H9 (cell line): ENCODE data around the gene TTC7B. TPM values are rescaled to one million over a fixed set of nuclear protein-coding genes. Genes with fewer than 3 reads are reported as not detected.
A peak's percentile ranks its signal among the peaks of the same experiment; 100 is the strongest.

Source experiments
- DNase-seq: peaks from one replicate; pipeline ENCODE4 v3.0.0-alpha.2; 2017
- H2AFZ ChIP-seq: one replicate; pipeline ENCODE4 v1.6.1; 2013; ENCODE audit warnings: mild to moderate bottlenecking, low read length, control low read depth, moderate library complexity
- H2AK5ac ChIP-seq: 2 replicates; pipeline ENCODE4 v1.6.1; 2013; ENCODE audit warnings: low read length, control low read depth, mixed read lengths; ENCODE audit not compliant: insufficient read length
- H2BK120ac ChIP-seq: one replicate; pipeline ENCODE4 v1.6.1; 2013; ENCODE audit warnings: low read depth, mild to moderate bottlenecking, low read length, control low read depth, inconsistent platforms; ENCODE audit not compliant: poor library complexity, severe bottlenecking
- H2BK12ac ChIP-seq: 2 replicates; pipeline ENCODE4 v1.6.1; 2013; ENCODE audit warnings: low read length, control low read depth, mixed read lengths, low read depth; ENCODE audit not compliant: insufficient read length
- H2BK15ac ChIP-seq: 2 replicates; pipeline ENCODE4 v1.6.1; 2013; ENCODE audit warnings: low read depth, low read length, control low read depth
- H2BK20ac ChIP-seq: one replicate; pipeline ENCODE4 v1.6.1; 2013; ENCODE audit warnings: low read depth, mild to moderate bottlenecking, low read length, control low read depth, inconsistent platforms; ENCODE audit not compliant: poor library complexity, severe bottlenecking
- H2BK5ac ChIP-seq: 2 replicates; pipeline ENCODE4 v1.6.1; 2013; ENCODE audit warnings: low read length, control low read depth, mixed read lengths; ENCODE audit not compliant: insufficient read length
- H3K14ac ChIP-seq: 2 replicates; pipeline ENCODE4 v1.6.1; 2013; ENCODE audit warnings: low read length, control low read depth; ENCODE audit not compliant: insufficient read depth
- H3K18ac ChIP-seq: 2 replicates; pipeline ENCODE4 v1.6.1; 2013; ENCODE audit warnings: low read depth, mild to moderate bottlenecking, mixed read lengths, low read length, control low read depth; ENCODE audit not compliant: insufficient read length
- H3K23ac ChIP-seq: 2 replicates; pipeline ENCODE4 v1.6.1; 2013; ENCODE audit warnings: low read length, control low read depth, mixed read lengths, low read depth; ENCODE audit not compliant: insufficient read length
- H3K23me2 ChIP-seq: 2 replicates; pipeline ENCODE4 v1.6.1; 2013; ENCODE audit warnings: low read depth, mild to moderate bottlenecking, mixed read lengths, low read length, control low read depth; ENCODE audit not compliant: insufficient read length, poor library complexity, severe bottlenecking
- H3K27ac ChIP-seq: 2 replicates; pipeline ENCODE4 v1.5.1; 2013; ENCODE audit warnings: low read length, control low read depth, mixed read lengths, low read depth; ENCODE audit not compliant: insufficient read length
- H3K27me3 ChIP-seq: 2 replicates; pipeline ENCODE4 v1.6.1; 2013; ENCODE audit warnings: low read length, control low read depth, inconsistent platforms; ENCODE audit not compliant: insufficient read depth
- H3K4ac ChIP-seq: 2 replicates; pipeline ENCODE4 v1.6.1; 2013; ENCODE audit warnings: low read depth, mild to moderate bottlenecking, control low read depth, inconsistent platforms, low read length, moderate library complexity
- H3K4me1 ChIP-seq: 2 replicates; pipeline ENCODE4 v1.6.1; 2013; ENCODE audit warnings: low read length, control low read depth, inconsistent platforms; ENCODE audit not compliant: insufficient read depth
- H3K4me2 ChIP-seq: 2 replicates; pipeline ENCODE4 v1.6.1; 2013; ENCODE audit warnings: low read length, control low read depth, mixed read lengths; ENCODE audit not compliant: insufficient read length, insufficient read depth
- H3K56ac ChIP-seq: 2 replicates; pipeline ENCODE4 v1.6.1; 2013; ENCODE audit warnings: low read depth, mild to moderate bottlenecking, mixed read lengths, low read length, control low read depth; ENCODE audit not compliant: insufficient read length
- H3K79me1 ChIP-seq: 2 replicates; pipeline ENCODE4 v1.6.1; 2013; ENCODE audit warnings: low read depth, mild to moderate bottlenecking, moderate library complexity, low read length, control low read depth, inconsistent platforms; ENCODE audit not compliant: insufficient read depth, poor library complexity, severe bottlenecking
- H3K79me2 ChIP-seq: 2 replicates; pipeline ENCODE4 v1.6.1; 2013; ENCODE audit warnings: low read length, control low read depth, inconsistent platforms; ENCODE audit not compliant: insufficient read depth
- H3K9ac ChIP-seq: 2 replicates; pipeline ENCODE4 v1.6.1; 2013; ENCODE audit warnings: low read length, control low read depth, mixed read lengths; ENCODE audit not compliant: insufficient read length; ENCODE audit errors: extremely low read depth
- H3K9me3 ChIP-seq: one replicate; pipeline ENCODE4 v1.6.1; 2013; ENCODE audit warnings: low read depth, low read length, inconsistent platforms; ENCODE audit not compliant: control insufficient read depth
- H3T11ph ChIP-seq: one replicate; pipeline ENCODE4 v1.6.1; 2013; ENCODE audit warnings: mild to moderate bottlenecking, low read length, control low read depth, inconsistent platforms
- H4K20me1 ChIP-seq: one replicate; pipeline ENCODE4 v1.6.1; 2013; ENCODE audit not compliant: control insufficient read depth, insufficient read length, insufficient read depth
- H4K5ac ChIP-seq: 2 replicates; pipeline ENCODE4 v1.6.1; 2013; ENCODE audit warnings: low read depth, mild to moderate bottlenecking, mixed read lengths, low read length, control low read depth; ENCODE audit not compliant: insufficient read length
- H4K8ac ChIP-seq: replicated peaks from 2 replicates; pipeline ENCODE4 v1.6.1; 2013; ENCODE audit warnings: low read length, control low read depth, mixed read lengths, low read depth; ENCODE audit not compliant: insufficient read length
- H4K91ac ChIP-seq: 2 replicates; pipeline ENCODE4 v1.6.1; 2013; ENCODE audit warnings: low read depth, mild to moderate bottlenecking, moderate library complexity, mixed read lengths, low read length, control low read depth; ENCODE audit not compliant: insufficient read length
- H3K27ac Mint-ChIP-seq, 3 experiments: 2 replicates in 2 of 3; 3 replicates in 1 of 3; pipeline ENCODE4 v1.8.0; 2020 to 2021; ENCODE audit warnings: mixed read lengths in 3 of 3, mild to moderate bottlenecking in 1 of 3, moderate library complexity in 1 of 3
- H3K27me3 Mint-ChIP-seq: 2 replicates; pipeline ENCODE4 v1.8.0; 2021; ENCODE audit warnings: low read depth, mild to moderate bottlenecking, moderate library complexity, mixed read lengths
- H3K36me3 Mint-ChIP-seq, 3 experiments: 2 replicates in 2 of 3; 3 replicates in 1 of 3; pipeline ENCODE4 v1.8.0; 2020 to 2021; ENCODE audit warnings: low read depth in 3 of 3, mixed read lengths in 3 of 3; ENCODE audit not compliant: insufficient read depth in 1 of 3
- H3K4me1 Mint-ChIP-seq, 2 experiments: 2 replicates each; pipeline ENCODE4 v1.8.0; 2020; ENCODE audit warnings: mixed read lengths in 2 of 2
- H3K4me3 Mint-ChIP-seq, 2 experiments: 2 replicates in 1 of 2; 3 replicates in 1 of 2; pipeline ENCODE4 v1.8.0; 2020 to 2021; ENCODE audit warnings: mild to moderate bottlenecking in 2 of 2, mixed read lengths in 2 of 2, moderate library complexity in 1 of 2
- H3K9me3 Mint-ChIP-seq, 2 experiments: 2 replicates in 1 of 2; 3 replicates in 1 of 2; pipeline ENCODE4 v1.8.0; 2020; ENCODE audit warnings: mild to moderate bottlenecking in 2 of 2, mixed read lengths in 2 of 2, moderate library complexity in 1 of 2
- WGBS: extraction: QIAGEN DNeasy Blood & Tissue Kit; methylation state at CpG from one replicate; pipeline ENCODE4 v1.1.7; 2013; ENCODE audit warnings: missing lambda C conversion rate, low lambda C conversion rate, mixed read lengths; ENCODE audit not compliant: insufficient read length; ENCODE audit errors: extremely low coverage; 5-methylcytosine and 5-hydroxymethylcytosine counted together
- total RNA-seq: library from RNA; stranded (reverse); gene quantifications from 2 replicates; pipeline ENCODE4 v1.2.1, GENCODE V29; 2021
- TF ChIP-seq, protein P1 (sequence below): fragments of 200-600 bp; sonication (generic); conservative IDR thresholded peaks from 3 replicates; pipeline ENCODE4 v1.8.0; 2021; ENCODE audit warnings: antibody characterized with exemption, mild to moderate bottlenecking

The TTC7B gene
- total RNA-seq, 1 experiment from 2014 or later, result 33.7 TPM

DNA sequence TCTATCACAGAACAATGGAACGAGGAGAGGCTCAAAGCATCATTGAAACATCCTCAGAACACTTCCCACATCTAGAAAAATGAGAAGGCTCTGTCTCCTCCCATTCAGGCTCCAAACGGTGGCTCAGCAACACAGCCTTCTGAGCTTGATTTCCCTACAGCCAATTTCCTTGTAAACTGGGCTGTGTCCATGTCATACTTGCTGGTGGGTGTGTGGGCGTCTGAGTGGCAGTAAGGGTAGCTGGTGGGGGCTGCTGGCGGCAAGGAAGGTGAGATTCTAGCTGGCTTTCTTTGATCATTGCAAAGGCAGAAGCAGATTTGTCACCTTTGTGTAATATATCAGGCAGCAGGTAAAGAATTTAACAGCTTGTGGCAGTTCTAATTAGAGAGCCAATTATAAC, 255.7 kb downstream of the TTC7B start:
- Mint-ChIP-seq H3K4me1 (peaks cover 14 to 17% of the 10 kb centered on the region in 2 experiments), H3K9me3 (no peaks in the 10 kb centered on the region), H3K36me3 (peaks cover 0 to 7% (median 2%) of the 10 kb centered on the region in 3 experiments; a peak in 5 of 7 replicates), H3K4me3 (no peak overlapping the region), H3K27me3 (no peaks in the 10 kb centered on the region; the same call in none of the 2 replicates), H3K27ac (peak overlapping the region in 1 of 3 experiments; percentile 32; a peak in 1 of 7 replicates)
- H3K4me1 ChIP-seq, result peaks cover 5% of the 10 kb centered on the region; the same call in 1 of the 2 replicates
- H3K79me2 ChIP-seq, result no peaks in the 10 kb centered on the region
- no peaks in the 10 kb centered on the region for H4K20me1 ChIP-seq
- TF ChIP-seq, protein P1, sequence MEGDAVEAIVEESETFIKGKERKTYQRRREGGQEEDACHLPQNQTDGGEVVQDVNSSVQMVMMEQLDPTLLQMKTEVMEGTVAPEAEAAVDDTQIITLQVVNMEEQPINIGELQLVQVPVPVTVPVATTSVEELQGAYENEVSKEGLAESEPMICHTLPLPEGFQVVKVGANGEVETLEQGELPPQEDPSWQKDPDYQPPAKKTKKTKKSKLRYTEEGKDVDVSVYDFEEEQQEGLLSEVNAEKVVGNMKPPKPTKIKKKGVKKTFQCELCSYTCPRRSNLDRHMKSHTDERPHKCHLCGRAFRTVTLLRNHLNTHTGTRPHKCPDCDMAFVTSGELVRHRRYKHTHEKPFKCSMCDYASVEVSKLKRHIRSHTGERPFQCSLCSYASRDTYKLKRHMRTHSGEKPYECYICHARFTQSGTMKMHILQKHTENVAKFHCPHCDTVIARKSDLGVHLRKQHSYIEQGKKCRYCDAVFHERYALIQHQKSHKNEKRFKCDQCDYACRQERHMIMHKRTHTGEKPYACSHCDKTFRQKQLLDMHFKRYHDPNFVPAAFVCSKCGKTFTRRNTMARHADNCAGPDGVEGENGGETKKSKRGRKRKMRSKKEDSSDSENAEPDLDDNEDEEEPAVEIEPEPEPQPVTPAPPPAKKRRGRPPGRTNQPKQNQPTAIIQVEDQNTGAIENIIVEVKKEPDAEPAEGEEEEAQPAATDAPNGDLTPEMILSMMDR, result no peak
- H3K27ac ChIP-seq, result no peak overlapping the region
- H2BK5ac ChIP-seq, result no peak overlapping the region
- H3K56ac ChIP-seq, result no peak overlapping the region
- no peaks in the 10 kb centered on the region for H3K79me1 ChIP-seq
- no peak overlapping the region for H3T11ph ChIP-seq
- WGBS, result no CpG with 5 or more reads among the region's 4 CpGs
- no peak overlapping the region for H3K9ac ChIP-seq
- H3K23ac ChIP-seq, result no peak overlapping the region
- no peak overlapping the region for H2BK15ac ChIP-seq
- no peak overlapping the region for H2AK5ac ChIP-seq
- H2AFZ ChIP-seq, result no peak overlapping the region
- no peak overlapping the region for H3K18ac ChIP-seq
- no peaks in the 10 kb centered on the region for H3K23me2 ChIP-seq
- no peaks in the 10 kb centered on the region for H3K27me3 ChIP-seq
- H3K4ac ChIP-seq, result no peak overlapping the region
- H4K91ac ChIP-seq, result no peak overlapping the region
- no peak overlapping the region for H3K4me2 ChIP-seq
- DNase-seq, result no peak
- H2BK20ac ChIP-seq, result no peak overlapping the region
- H2BK12ac ChIP-seq, result no peak overlapping the region
- no peak overlapping the region for H3K14ac ChIP-seq
- no peaks in the 10 kb centered on the region for H3K9me3 ChIP-seq
- no peak overlapping the region for H2BK120ac ChIP-seq
- H4K5ac ChIP-seq, result no peak overlapping the region
- H4K8ac ChIP-seq, result no peak overlapping the region
